GM04503 (cell line): ENCODE data around the gene WSCD2.

Source experiments
- DNase-seq: peaks from one replicate; pipeline ENCODE4 v3.0.0-alpha.2; 2012; ENCODE audit warnings: low read depth

The WSCD2 gene

DNA sequence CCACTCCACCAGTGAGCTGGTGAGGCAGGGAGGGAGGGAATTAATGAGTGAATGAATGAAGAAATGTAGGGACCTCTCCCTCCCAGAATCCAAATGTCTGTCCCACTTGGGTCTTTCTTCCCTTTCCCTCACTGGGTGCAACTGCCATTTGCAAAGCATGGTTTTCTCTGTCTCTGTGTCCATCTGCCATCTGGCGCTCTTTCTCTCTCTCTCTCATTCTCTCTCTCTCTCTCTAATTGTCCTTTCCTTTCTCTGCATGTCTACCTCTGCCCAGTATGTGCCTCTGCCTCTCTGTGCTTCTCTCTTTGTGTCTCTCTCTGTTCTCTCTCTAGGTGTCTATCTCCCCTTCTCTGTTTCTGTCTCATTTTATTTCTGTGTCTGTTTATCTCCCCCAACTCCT is 107.3 kb downstream of the WSCD2 start:
- DNase-seq = no peak

DNA sequence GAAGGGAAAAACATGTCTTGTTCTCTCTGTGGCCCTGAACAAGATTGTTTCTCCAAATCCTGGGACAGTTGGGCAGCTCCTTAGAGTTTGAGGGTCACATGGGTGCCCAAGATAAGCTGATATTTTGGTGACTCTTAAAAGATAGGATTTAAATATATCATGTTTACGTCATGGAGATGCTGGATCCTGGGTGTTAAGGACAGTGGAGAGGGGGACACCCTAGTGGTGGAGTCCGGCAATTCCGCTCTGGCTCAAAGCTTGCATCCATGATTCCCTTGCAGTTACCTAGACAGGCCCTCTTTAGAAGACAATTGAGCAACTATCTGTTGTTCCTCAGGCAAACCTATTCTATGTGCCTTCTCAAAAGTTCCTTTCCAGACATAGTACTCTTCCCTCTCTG is 108.2 kb downstream of the WSCD2 start:
- DNase-seq = no peak

DNA sequence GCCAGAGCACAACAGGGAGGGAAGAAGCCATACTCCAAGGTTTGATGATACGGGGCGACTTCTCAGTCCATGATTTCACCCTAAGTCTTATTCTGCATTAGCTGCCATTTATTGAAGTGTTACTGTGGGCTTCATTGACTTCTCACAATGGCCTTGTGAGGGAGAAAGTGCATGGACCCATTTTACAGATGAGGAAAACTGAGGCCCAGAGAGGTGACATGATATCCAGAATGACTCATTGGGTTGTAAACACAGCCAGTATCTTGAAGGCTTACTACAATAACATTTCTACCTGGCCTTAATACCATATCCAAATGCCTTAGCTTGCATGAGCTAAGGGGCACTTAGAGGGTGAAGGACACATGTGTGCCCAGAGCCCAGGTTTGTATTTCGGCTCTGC is 109.4 kb downstream of the WSCD2 start:
- DNase-seq = no peak

DNA sequence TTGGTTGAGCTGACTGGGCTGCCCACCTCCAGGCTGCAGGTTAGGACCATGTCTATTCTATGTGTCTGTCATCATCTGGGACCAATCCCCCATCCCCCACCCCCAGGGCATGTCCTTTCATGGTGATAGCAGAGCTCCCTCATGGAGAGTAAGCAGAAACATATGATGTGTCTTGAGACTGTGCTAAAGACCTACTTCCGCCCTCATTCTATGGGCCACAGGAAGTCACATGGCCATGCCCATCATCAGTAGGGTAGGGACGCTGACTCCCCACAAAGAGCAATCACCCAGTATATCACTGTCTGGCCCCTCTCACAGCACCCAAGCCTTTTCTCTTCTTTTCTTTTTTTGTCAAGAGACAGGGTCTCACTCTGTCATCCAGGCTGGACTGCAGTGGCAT is 110.3 kb downstream of the WSCD2 start:
- no peak for DNase-seq

DNA sequence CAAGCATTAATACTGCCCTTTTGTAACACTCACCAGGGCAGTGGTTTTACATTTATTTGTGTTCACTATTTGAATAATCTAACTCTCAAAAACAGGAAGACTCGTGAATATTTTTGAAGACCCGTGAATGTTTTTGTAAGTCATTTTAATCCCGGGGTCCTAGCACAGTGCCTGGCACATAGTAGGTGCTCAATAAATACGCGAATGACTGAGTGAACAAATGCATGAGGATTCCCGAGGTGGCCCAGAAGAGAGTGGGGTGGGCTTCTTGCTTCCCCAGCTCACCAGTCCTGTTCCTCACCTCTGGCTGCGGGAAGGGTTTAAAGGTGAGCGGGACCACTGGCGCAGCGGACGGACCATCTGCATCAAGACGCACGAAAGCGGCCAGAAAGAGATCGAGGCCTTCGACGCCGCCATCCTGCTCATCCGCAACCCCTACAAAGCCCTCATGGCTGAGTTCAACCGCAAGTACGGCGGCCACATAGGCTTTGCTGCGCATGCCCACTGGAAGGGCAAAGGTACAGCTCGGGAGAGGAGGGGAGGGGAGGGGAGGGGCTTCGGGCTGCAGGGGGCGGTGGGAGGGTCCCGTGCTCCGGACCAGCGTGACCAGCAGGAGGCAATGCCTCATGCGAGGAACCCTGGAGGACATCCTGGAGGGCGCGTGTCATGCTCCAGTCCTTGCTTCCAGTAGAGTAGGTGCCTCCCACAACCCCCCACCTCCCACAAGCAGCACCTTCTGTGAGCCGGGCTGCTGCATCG is 111.1 kb downstream of the WSCD2 start:
- DNase-seq = no peak

DNA sequence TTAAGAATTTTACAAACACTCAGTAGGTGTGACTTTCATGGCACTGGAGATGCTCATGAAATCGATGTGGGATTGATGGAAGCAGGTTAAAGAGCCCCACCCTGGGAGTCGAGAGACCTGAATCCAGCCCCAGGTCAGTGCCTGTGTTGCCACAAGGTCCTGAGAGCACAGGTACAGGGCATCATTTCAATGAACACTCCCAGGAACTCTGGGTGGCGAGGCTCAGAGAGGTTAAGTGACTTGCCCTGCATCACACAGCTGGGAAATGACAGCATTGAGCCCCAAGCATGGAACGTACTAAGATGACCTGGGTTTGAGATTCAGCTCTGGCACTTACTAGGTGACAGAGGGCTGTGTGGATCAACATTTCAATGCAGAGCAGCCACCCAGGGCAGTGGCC is 111.8 kb downstream of the WSCD2 start:
- DNase-seq = no peak

DNA sequence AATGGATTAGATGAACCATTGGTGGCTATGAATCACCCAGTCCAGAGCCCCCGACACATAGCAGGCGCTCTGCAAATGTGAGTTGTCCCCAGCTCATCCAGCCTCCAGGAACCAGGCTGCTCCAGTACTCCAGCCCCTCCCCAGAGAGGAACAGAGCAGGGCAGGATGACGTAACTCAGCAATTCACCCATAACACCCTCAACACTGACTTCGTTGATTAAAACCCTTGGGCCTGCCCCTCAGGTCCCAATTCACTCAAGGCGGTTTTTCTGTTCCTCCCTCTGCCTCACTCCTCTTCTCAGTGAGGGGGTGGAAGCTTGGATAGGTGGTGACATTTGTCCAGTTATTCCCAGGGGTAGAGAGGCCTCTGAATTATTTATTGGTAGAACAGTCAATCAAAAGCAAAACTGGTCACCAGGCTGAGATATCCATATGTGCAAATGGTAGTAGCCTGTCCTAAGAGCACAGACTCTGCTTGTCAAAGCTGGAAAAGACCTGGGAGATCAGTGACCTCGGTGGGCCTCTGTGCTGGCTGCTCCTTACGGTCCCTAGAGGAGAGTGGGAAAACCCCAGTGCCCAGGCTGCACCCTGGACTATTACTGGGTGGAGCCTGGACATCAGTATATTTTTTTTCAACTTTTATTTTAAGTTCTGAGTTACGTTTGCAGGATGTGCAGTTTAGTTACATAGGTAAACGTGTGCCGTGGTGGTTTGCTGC is 113.1 kb downstream of the WSCD2 start:
- no peak for DNase-seq

DNA sequence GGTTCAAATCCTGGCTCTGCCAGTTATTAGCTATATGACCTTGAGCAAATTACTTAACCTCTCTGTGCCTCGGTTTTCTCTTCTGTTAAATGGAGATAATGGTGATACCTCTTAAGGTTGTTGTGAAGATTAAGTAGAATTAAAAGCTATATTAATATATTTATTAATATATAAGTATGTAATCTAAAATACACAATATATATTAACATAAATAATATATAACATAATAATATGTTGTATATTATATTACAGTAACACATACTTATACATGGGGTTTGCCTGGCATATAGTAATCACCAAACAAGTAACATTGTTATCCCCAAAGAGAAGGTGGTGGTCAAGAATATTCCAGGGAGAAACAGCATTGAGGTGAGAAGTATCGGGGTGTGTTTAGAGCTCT is 118.0 kb downstream of the WSCD2 start:
- no peak for DNase-seq

DNA sequence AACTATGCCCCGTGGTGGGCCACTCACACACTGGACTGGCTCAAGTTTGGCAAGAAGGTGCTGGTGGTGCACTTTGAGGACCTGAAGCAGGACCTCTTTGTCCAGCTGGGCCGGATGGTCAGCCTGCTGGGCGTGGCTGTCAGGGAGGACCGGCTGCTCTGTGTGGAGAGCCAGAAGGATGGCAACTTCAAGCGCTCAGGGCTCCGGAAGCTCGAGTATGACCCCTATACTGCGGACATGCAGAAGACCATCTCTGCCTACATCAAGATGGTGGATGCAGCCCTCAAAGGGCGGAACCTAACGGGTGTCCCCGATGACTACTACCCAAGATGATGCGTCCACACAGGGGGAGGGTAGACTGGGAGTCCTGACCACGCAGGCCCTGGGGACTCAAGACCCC is 118.9 kb downstream of the WSCD2 start:
- DNase-seq = no peak

DNA sequence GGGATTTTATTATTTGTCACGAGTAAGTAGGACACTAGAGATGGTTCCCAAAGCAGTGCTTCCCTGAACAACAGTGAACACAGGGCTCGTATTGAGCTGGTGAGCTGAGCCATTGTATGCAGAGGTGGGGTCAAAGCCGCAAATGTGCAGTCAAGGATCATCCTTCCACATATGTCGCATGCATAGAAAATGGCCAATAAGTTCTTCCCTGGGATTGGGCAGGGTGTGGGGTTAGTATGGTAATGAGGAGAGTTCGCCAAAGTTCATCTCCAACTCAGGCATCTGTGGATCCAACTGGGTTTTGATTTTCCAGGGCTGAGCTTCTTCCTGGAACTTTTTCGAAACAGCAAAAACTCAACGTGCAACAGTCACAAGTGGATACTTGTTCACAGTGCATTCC is 123.4 kb downstream of the WSCD2 start:
- DNase-seq = no peak

DNA sequence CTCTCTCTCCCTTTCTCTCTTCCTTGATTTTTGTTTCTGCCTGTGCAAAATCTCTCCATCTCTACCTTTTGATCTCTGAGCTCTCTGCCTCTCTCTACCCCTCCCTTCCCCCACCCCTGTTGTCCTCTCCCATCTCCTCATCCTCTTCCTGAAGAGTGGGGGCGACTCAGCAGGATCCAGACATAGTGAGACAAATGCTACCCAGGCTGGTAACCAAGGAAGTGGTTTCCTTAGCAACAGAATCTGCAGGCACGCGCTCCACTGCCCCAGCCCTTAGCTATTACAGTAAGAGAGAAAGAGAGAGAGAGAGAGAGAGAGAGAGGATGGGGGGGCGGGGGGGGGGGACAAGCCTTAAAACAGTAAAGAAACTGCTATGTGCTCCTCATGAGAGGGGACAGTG is 124.5 kb downstream of the WSCD2 start:
- DNase-seq = no peak

DNA sequence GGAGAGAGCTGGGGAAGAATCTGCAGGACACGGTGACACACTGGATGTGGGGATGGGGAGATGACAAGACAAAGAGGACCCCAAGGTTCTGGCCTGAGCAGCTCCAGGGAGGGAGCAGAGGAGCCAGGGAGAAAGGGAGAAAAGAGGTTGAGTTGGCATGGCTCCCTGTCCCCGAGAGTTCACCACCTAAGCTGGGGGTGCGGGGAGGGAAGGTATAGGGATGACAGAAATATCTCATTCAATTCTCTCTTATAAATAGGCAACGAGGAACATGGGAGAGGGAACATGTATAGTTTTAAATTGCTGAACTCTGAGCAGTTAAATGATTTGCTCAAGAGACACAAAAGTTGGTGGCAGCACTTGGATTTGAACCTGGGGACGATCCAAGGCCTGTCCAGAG is 124.9 kb downstream of the WSCD2 start:
- no peak for DNase-seq

DNA sequence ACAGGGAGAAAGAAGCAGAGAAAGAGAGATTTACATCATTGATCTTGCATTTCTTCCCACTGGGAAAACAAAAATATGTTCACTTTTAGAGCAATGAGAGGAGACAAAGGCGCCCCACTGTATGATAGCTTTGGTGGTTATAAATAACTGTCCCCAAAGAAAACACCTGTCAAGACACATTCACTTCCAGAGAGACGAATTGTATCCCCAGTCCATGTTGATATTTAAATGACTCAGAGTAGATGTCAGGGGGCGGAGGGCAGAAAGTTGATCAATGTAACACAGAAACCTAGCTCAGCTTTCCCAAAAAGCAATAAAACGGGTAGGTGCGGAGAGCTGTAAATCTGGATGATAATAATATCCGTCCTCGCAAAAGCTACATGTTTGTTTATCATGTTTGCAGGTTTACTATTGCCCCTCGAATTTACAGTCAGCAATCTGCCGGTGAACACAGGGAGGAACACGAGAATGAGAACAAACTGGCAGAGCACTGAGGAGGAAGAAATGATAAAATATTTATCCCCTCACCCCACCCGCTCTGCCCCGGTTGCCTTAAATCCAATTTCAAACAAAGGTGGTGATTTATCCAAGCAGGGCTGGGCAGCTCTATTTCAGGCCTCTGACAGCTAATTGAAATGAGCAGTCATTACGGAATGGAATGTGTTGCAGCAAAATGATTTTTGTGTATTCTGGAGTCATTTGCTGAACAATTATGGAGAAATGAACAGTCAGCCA is 125.6 kb downstream of the WSCD2 start:
- DNase-seq = no peak

DNA sequence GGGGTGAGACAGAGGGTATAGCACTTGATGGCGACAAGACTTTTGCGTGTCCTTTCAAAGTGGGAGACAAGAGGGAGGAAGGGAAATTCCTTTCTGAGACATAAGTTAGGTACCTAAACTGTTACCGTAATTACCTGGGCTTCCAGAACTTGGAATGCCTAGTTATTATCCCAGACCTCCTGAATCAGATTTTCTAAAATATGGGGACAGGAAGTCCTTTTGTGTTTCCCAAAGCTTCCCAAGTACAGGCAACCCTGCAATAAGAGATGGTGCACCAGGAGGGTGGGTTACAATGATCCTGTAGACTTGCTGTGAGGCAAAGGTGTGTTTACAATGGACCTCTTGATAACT is 126.1 kb downstream of the WSCD2 start:
- DNase-seq = no peak

DNA sequence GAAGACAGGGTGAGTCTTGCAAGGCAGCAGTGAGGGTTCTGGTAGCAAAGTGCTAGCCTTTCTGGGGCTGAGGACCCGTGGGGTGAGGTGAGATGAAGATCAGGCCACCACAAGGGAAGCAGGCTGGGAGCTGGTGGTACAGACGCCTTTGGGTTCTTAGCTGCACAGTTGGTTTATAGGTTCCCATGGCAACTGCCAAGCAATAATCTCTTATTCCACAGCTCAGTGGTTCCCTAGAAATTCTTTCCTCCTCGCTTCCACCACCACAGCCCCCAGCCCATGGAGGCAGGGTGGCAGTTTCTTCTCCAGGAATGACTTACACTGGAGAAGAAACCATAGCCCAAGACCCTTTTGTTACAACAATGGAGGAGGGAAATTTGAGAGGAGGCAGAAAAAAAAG is 127.9 kb downstream of the WSCD2 start:
- DNase-seq = no peak

DNA sequence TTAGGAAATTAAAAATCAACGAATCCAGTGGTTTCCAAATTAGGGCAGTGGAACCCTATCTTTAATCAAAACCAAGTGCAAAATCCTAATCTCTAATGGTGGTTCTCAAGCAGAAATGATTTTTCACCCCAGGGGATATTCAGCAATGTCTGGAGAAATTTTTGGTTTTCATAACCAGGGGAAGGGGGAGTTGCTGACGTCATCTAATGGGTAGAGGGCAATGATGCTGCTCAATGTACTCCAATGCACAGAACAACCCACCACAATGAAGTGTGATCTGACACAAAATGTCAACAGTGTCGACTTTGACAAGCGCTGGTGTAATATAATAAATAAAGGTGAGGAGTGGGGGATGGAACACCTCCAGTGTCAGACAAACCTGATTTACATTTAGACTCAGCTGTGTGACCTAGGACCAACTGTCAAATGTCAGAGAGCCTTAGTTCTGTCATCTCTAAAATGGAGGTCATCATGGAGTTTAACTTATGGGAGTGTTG is 128.6 kb downstream of the WSCD2 start:
- no peak for DNase-seq

DNA sequence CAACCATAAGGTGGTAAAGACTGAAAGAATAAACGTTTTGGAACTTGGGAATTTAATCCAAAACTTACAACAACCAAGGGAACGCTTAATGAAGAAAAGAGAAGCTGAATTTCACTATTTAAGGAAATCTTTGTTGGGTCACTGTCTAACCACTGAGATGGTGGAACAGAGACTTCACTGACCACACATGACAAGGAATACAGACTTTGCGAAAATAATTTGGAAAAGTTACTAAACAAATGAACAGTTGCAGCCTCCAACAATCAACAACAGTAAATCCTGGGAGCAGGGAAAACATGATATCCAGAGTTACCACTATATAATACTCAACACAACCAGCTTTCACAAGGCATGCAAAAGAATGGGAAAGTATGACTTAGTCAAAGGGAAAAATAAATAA is 131.0 kb downstream of the WSCD2 start:
- no peak for DNase-seq

DNA sequence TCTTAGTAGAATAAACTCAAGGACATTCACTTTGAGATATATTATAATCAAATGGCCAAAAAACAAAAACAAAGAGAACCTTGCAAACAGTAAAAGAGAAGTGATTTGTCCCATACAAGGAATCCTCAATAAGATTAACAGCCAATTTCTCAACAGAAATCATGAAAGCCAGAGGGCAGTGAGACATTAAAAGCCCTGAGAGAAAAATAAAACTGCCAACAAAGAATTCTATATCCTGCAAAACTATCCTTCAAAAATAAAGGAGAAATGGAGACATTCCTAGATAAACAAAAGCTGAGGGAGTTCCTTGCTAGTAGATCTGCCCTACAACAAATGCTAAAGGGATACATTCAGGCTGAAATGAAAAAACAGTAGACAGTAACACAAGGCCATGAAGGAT is 131.9 kb downstream of the WSCD2 start:
- no peak for DNase-seq

DNA sequence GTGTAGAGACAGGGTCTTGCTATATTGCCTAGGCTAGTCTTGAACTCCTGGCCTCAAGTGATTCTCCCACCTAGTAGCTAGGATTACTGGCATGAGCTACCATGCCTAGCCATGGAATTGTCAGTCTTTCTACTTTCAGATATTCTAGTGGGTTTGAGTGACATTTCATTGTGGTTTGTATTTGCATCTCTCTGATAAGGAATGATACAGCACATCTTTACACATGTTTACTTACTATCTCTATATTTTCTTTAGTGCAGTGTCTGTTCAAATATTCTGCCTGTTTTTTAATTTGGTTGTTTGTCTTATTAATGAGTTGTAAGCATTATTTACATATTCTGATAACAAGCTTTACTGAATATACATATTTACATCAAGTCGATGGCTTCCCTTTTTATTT is 136.4 kb downstream of the WSCD2 start:
- no peak for DNase-seq

DNA sequence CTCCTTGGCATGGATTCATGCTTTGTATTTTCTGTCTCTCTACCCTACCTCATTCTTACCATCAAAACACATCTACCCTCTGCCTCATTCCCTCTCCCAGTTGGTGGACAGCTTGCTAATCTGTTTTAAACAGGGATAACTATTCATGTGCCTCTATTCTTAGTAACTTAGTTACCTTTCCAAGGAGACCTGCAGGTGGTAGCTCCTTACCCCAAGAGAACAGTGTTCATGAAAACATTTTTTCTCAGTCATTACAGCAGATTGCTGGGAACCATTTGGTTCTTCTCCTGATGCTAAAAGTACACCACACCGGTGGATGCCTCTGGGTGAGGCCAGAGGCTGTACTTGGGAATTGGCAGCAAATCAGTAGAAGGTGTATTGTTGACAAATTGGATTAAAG is 137.0 kb downstream of the WSCD2 start:
- no peak for DNase-seq

DNA sequence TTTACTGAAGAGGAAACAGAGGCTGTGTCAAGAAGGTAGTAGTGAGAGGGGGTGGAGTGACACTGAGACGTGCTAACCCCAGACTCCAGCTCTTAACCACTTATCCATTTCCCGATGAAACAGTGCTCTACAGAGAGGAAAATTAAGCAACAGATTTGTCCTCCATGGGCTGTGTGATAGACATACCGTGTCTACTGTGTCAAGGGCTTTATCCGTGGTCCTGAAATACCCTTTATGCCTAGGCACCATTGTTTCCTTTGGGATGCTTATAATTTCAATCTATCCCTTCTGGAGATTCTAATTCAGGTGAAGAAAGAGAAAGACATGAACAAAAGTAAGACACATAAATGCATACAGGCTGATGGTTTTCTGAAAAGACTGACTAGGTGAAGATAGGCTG is 138.4 kb downstream of the WSCD2 start:
- DNase-seq = no peak

DNA sequence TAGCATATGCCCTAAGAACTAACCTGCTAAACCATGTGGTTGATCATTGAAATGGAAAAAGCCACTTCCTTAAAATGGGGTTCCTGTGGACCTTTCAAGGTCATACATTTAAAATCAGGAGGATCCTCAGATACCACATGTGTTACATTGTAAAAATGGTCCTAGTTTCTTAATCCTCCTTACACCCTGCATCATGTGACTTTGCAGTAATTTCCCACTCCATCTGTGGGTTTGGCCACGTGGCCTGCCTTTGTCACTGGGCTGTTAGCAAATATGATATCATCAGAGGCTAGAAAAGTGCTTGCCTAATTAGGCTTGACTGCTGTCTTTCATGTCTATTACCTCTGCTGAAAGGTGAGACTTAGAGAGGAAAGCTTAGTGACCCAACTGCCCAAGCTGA is 139.3 kb downstream of the WSCD2 start:
- DNase-seq = no peak

DNA sequence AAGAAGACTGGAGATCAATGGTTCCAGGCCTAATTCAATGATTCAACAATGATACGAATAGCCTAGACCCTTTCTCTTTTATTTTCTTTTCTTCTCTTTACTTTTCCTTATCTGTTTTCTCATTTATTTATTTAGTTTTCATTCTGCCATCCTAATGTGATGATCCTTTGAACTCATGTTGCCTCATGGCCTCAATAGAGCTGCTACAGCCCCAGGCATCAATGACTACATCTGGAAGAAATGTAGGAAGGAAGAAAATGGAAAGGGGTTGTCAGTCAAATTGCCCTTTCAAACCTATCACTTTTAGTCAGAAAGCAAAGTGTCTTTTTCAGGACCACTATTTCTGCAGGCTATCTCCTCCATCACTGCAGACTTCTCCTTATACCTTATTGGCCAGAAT is 140.1 kb downstream of the WSCD2 start:
- no peak for DNase-seq
